Neutrophil (primary cell): ENCODE measurements around the gene FAM20A.

Experiments used
- H3K27ac ChIP-seq: fragments of 200-600 bp; sonication (generic); 2 replicates; pipeline ENCODE4 v1.5.1; 2016; ENCODE audit warnings: mild to moderate bottlenecking, moderate library complexity
- H3K27me3 ChIP-seq: fragments of 200-600 bp; sonication (generic); 2 replicates; pipeline ENCODE4 v1.6.0; 2016; ENCODE audit warnings: mild to moderate bottlenecking
- H3K36me3 ChIP-seq: fragments of 200-600 bp; sonication (generic); 2 replicates; pipeline ENCODE4 v1.5.1; 2017
- H3K4me1 ChIP-seq, 2 experiments: fragments of 200-600 bp in 1 of 2; sonication (generic) in 1 of 2; 1 replicate in 1 of 2; 2 replicates in 1 of 2; pipeline versions ENCODE4 v1.5.1 to v1.6.1; 2013 to 2016; ENCODE audit warnings: low read depth in 1 of 2, low read length in 1 of 2, mild to moderate bottlenecking in 1 of 2, moderate library complexity in 1 of 2; ENCODE audit not compliant: control insufficient read depth in 1 of 2, insufficient read depth in 1 of 2
- H3K4me3 ChIP-seq, 2 experiments: fragments of 200-600 bp in 1 of 2; sonication (generic) in 1 of 2; 1 replicate in 1 of 2; 2 replicates in 1 of 2; pipeline ENCODE4 v1.5.1; 2013 to 2016; ENCODE audit warnings: low read depth in 1 of 2, low read length in 1 of 2, mild to moderate bottlenecking in 1 of 2, moderate library complexity in 1 of 2
- H3K9me3 ChIP-seq: fragments of 200-600 bp; sonication (generic); 2 replicates; pipeline ENCODE4 v1.5.1; 2016
- TF ChIP-seq, protein P1 (sequence below): fragments of 200-600 bp; sonication (generic); IDR thresholded peaks from 2 replicates; pipeline ENCODE4 v1.5.1; 2016; ENCODE audit warnings: antibody characterized with exemption

The FAM20A gene

GRCh38 chr17:68509141-68510057 is 91.8 kb downstream of the FAM20A start:
- H3K4me3 ChIP-seq, result peak overlapping the region in 1 of 2 experiments; percentile 89
- peak overlapping the region; percentile 100 for H3K27ac ChIP-seq

GRCh38 chr17:68507576-68507975 is 93.6 kb downstream of the FAM20A start:
- Histone ChIP-seq H3K36me3 (no peaks in the 10 kb centered on the region), H3K4me1 (peaks cover 53 to 66% of the 10 kb centered on the region in 2 experiments), H3K27ac (peak overlapping the region; percentile 100), H3K4me3 (no peak overlapping the region), H3K27me3 (no peaks in the 10 kb centered on the region), H3K9me3 (no peaks in the 10 kb centered on the region)
- TF ChIP-seq, protein P1, sequence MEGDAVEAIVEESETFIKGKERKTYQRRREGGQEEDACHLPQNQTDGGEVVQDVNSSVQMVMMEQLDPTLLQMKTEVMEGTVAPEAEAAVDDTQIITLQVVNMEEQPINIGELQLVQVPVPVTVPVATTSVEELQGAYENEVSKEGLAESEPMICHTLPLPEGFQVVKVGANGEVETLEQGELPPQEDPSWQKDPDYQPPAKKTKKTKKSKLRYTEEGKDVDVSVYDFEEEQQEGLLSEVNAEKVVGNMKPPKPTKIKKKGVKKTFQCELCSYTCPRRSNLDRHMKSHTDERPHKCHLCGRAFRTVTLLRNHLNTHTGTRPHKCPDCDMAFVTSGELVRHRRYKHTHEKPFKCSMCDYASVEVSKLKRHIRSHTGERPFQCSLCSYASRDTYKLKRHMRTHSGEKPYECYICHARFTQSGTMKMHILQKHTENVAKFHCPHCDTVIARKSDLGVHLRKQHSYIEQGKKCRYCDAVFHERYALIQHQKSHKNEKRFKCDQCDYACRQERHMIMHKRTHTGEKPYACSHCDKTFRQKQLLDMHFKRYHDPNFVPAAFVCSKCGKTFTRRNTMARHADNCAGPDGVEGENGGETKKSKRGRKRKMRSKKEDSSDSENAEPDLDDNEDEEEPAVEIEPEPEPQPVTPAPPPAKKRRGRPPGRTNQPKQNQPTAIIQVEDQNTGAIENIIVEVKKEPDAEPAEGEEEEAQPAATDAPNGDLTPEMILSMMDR, result no peak

More at GRCh38 chr17:68509141-68510057, 91.8 kb downstream of the FAM20A start:
- Histone ChIP-seq H3K9me3 (no peaks in the 10 kb centered on the region), H3K4me1 (peaks cover 68 to 76% of the 10 kb centered on the region in 2 experiments), H3K27me3 (no peaks in the 10 kb centered on the region), H3K36me3 (no peaks in the 10 kb centered on the region)
- TF ChIP-seq, protein P1, result no peak

DNA sequence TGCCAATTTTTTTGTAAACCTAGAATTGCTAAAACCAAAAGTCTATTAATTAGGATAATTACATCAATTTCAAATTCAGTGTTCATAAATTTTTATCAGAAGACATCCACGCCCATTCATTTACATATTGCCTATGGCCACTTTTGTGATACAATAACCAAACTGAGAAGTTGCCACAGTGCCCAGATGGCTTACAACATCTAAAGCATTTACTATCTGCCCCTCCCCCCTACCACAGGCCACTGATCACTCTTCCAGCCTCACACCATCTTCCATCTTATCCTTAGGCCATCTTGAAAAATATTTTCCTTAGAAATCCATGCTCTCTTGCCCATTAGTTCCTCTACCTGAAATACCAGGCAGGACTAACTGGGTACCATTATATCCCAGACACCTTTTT is 95.2 kb downstream of the FAM20A start:
- Histone ChIP-seq H3K9me3 (no peaks in the 10 kb centered on the region), H3K27ac (peak overlapping the region; percentile 69), H3K27me3 (no peaks in the 10 kb centered on the region), H3K4me1 (peaks cover 52 to 65% of the 10 kb centered on the region in 2 experiments), H3K4me3 (no peak overlapping the region), H3K36me3 (no peaks in the 10 kb centered on the region)
- TF ChIP-seq, protein P1, result no peak

DNA sequence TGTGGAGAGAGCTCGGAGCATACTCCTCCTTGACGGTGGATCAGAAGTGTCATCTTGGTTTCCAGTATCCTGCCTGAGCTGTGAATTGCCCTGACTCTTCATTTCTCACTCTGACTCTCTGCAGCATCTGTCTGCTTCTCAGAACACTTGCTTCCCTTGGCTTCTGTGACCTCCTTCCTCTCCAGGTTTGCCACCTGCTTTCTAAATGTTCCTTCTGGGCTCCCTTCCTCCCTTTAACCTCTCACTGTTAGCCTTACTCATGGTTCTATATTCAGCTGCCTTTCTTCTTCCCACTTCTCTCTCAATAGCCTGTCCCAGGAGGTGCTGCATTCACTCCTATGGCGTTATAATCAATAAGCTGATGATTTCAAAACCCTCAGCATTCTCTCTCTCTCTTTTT is 100.1 kb downstream of the FAM20A start:
- Histone ChIP-seq H3K4me1 (peaks cover 55 to 58% of the 10 kb centered on the region in 2 experiments), H3K27ac (peak overlapping the region; percentile 99), H3K36me3 (no peaks in the 10 kb centered on the region), H3K4me3 (no peak overlapping the region), H3K27me3 (no peaks in the 10 kb centered on the region), H3K9me3 (no peaks in the 10 kb centered on the region)
- TF ChIP-seq, protein P1, result no peak

- Histone ChIP-seq H3K9me3 (no peaks in the 10 kb centered on the region), H3K4me1 (peaks cover 46 to 47% of the 10 kb centered on the region in 2 experiments), H3K36me3 (no peaks in the 10 kb centered on the region), H3K27me3 (no peaks in the 10 kb centered on the region), H3K27ac (peak overlapping the region; percentile 99), H3K4me3 (peak overlapping the region; percentile 65 to 71)
- TF ChIP-seq, protein P1, result no peak
Measured at GRCh38 chr17:68499587-68499986, 101.6 kb downstream of the FAM20A start.
